ENCODE measurements around the gene DGKZ. TPM values are rescaled to one million over a fixed set of nuclear protein-coding genes. Genes with fewer than 3 reads are reported as not detected.
A peak's percentile ranks its signal among the peaks of the same experiment; 100 is the strongest.

Gene DGKZ
- total RNA-seq, 1 experiment from 2014 or later: 68.9 TPM

- Histone ChIP-seq H3K18ac (ENCODE audit: insufficient read length, low read depth, low read length) (no peak overlapping the region), H2BK5ac (ENCODE audit: insufficient read length, low read length) (no peak overlapping the region), H3K79me2 (ENCODE audit: insufficient read depth, low read length) (no peaks in the 10 kb centered on the region), H3K27ac (ENCODE audit: insufficient read length, low read depth, low read length) (no peak overlapping the region), H2BK20ac (ENCODE audit: low read depth, low read length, poor library complexity, severe bottlenecking) (no peak overlapping the region), H2AK5ac (ENCODE audit: insufficient read length, low read length) (no peak overlapping the region), H3K23me2 (ENCODE audit: insufficient read length, low read depth, low read length, poor library complexity, severe bottlenecking) (peaks cover 7% of the 10 kb centered on the region), H4K8ac (replicated peaks; ENCODE audit: insufficient read length, low read depth, low read length) (no peak overlapping the region), H4K5ac (ENCODE audit: insufficient read length, low read depth, low read length) (no peak overlapping the region), H2BK120ac (ENCODE audit: low read depth, low read length, poor library complexity, severe bottlenecking) (no peak overlapping the region), H3K9ac (ENCODE audit: extremely low read depth, insufficient read length, low read length) (no peak overlapping the region), H3K4me2 (ENCODE audit: insufficient read depth, insufficient read length, low read length) (no peak overlapping the region), H3K23ac (ENCODE audit: insufficient read length, low read depth, low read length) (no peak overlapping the region), H4K91ac (ENCODE audit: insufficient read length, low read depth, low read length) (no peak overlapping the region), H4K20me1 (ENCODE audit: control insufficient read depth, insufficient read depth, insufficient read length) (no peaks in the 10 kb centered on the region), H3K56ac (ENCODE audit: insufficient read length, low read depth, low read length) (no peak overlapping the region), H3K79me1 (ENCODE audit: insufficient read depth, low read depth, low read length, poor library complexity, severe bottlenecking) (no peaks in the 10 kb centered on the region), H3K4ac (ENCODE audit: low read depth, low read length) (no peak overlapping the region), H3K27me3 (ENCODE audit: insufficient read depth, low read length) (peaks cover 13% of the 10 kb centered on the region; the same call in 1 of the 2 replicates), H2BK15ac (ENCODE audit: low read depth, low read length) (no peak overlapping the region), H3K14ac (ENCODE audit: insufficient read depth, low read length) (no peak overlapping the region), H2AFZ (ENCODE audit: low read length) (no peak overlapping the region), H3K4me1 (ENCODE audit: insufficient read depth, low read length) (peaks cover 22% of the 10 kb centered on the region), H3K9me3 (ENCODE audit: control insufficient read depth, low read depth, low read length) (no peaks in the 10 kb centered on the region), H2BK12ac (ENCODE audit: insufficient read length, low read depth, low read length) (no peak overlapping the region), H3T11ph (ENCODE audit: low read length) (no peak overlapping the region)
- Mint-ChIP-seq H3K27me3 (ENCODE audit: low read depth) (peaks cover 34% of the 10 kb centered on the region), H3K4me1 (peaks cover 66 to 86% of the 10 kb centered on the region in 2 experiments), H3K36me3 (ENCODE audit: insufficient read depth in 1 of 3, low read depth in 3 of 3) (no peaks in the 10 kb centered on the region; a peak in 1 of 7 replicates), H3K9me3 (no peaks in the 10 kb centered on the region), H3K27ac (peak overlapping the region in 2 of 3 experiments; percentile 14 to 78; a peak in 1 of 7 replicates), H3K4me3 (peak overlapping the region in 1 of 2 experiments; percentile 12; a peak in 2 of 5 replicates)
- DNase-seq: no peak
- TF ChIP-seq CTCF (conservative IDR thresholded peaks at IDR 0.05): no peak
- WGBS (ENCODE audit: extremely low coverage, insufficient read length, low lambda C conversion rate): no CpG with 5 or more reads among the region's 12 CpGs
Observed at GRCh38 chr11:46336563-46337180, 10.6 kb upstream of the DGKZ start.
